ENCODE measurements around the gene MFAP2.
"Not testable (repeated sequence)": the region's sequence is repeated elsewhere in the genome, so short reads cannot be mapped to it uniquely, and the experiment has no call there.

The MFAP2 gene

GRCh38 chr1:16979475-16980327 lies 719 bp downstream of the MFAP2 start:
- no peak for DNase-seq (ENCODE audit: low spot score)

GRCh38 chr1:16978567-16979474 lies 1.6 kb downstream of the MFAP2 start:
- no peak for DNase-seq (ENCODE audit: low spot score)

GRCh38 chr1:16978139-16978538 lies 2.3 kb downstream of the MFAP2 start:
- no peak for DNase-seq (ENCODE audit: low spot score)

- DNase-seq (ENCODE audit: low spot score): no peak
Measured at GRCh38 chr1:16977377-16977776, 3.0 kb downstream of the MFAP2 start.

- no peak for DNase-seq (ENCODE audit: low spot score)
Measured at GRCh38 chr1:16976966-16977365, 3.5 kb downstream of the MFAP2 start.

- DNase-seq (ENCODE audit: low spot score): no peak
Measured at GRCh38 chr1:16975838-16976237, 4.6 kb downstream of the MFAP2 start.

- DNase-seq (ENCODE audit: low spot score): no peak
Measured at GRCh38 chr1:16975211-16975610, 5.2 kb downstream of the MFAP2 start.

- no peak for DNase-seq (ENCODE audit: low spot score)
Measured at GRCh38 chr1:16973215-16973614, 7.2 kb downstream of the MFAP2 start.

GRCh38 chr1:16972189-16972895 lies 8.1 kb downstream of the MFAP2 start:
- DNase-seq (ENCODE audit: low spot score): no peak

DNA sequence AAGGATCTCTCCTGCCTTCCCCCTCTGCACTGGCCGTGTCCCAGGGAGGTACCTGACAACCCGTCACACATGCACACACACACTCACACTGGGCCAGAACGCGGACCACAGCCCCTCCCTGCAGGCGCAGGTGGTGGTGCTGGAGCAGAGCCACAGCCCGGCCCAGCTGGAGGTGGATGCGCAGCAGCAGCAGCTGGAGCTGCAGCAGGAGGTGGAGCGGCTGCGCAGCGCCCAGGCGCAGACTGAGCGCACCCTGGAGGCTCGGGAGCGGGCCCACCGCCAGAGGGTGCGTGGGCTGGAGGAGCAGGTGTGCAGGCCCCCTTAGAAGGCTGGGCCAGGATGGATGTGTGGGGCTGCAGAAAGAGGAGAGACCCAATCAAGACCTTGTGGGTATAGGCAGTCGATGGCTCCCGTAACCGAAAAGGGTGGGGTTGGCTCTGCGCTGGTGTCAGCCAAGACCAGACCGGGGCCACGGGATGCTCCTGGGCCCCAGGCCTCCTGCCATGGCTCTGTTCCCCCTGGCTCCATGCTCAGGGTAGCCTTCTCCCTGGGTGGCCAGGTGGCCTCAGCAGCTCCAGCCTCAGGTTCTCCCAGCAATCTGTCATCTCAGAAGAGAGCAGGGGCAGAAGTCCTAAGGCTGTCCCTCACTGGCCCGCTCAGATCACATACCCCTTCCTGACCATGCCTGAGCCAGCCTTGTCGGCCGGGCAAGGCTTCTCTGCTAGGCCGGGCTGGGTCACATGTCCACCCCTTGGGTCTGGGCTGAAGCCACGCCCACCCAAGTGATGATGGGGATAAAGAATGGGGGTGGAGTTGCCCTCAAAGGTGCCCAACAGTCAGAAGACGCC lies 8.9 kb downstream of the MFAP2 start:
- peak; percentile 54 for DNase-seq (ENCODE audit: low spot score)

- DNase-seq (ENCODE audit: low spot score): no peak
Measured at GRCh38 chr1:16970132-16970910, 10.1 kb downstream of the MFAP2 start.

DNA sequence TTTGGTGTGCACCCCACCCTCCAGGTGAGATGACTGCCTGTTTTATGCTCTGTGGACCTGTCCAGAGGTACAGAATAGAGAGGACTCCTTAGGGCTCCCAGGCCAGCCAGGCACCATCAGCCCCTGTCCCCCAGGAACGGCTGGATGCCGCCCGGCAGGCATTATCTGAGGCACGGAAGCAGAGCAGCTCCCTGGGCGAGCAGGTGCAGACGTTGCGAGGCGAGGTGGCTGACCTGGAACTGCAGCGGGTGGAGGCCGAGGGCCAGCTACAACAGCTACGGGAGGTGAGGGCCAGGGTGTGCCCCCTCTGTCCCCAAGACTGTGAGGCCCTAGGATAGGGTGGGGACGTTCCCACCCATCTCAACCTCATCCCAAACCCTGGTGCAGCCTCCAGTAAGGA lies 10.8 kb downstream of the MFAP2 start:
- DNase-seq (ENCODE audit: low spot score): no peak

DNA sequence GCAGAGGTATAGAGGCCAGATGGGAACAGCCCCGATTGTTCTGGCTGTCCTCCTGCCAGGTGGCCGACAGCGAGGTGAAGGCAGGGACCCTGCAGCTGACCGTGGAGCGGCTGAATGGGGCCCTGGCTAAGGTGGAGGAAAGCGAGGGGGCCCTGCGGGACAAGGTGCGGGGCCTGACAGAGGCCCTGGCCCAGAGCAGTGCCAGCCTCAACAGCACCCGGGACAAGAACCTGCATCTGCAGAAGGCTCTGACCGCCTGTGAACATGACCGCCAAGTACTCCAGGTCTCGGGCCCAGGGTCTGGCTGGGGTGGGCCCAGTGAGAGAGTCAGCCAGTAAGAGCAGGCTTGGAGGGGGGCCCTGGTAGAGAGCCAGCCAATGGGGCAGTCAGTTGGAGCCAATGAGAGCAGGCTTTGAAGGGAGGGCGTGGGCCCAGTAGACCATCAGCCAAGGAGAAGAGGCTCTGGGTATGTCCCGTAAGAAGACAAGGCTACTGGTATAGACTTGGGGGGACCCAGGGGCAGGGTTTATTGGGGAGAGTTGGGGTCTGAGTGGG lies 11.3 kb downstream of the MFAP2 start:
- DNase-seq (ENCODE audit: low spot score): no peak

DNA sequence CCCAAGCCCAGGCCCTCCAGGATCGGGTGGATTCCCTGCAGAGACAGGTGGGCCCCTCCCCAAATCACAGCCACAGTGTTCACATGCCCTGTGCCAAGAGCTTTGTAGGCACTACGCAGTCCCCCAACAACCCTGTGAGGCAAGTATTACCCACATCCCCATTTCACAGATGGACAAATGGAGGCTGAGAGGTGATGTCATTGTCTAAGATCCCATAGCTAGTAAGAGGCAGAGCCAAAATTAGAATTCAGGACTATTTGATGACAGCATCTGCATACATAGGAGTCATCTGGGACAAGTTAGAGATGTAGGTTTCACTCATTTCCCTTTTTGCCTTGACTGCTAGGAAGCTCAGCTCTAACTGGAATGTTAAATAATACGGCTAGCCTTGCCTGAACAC lies 12.0 kb downstream of the MFAP2 start:
- DNase-seq (ENCODE audit: low spot score): no peak

DNA sequence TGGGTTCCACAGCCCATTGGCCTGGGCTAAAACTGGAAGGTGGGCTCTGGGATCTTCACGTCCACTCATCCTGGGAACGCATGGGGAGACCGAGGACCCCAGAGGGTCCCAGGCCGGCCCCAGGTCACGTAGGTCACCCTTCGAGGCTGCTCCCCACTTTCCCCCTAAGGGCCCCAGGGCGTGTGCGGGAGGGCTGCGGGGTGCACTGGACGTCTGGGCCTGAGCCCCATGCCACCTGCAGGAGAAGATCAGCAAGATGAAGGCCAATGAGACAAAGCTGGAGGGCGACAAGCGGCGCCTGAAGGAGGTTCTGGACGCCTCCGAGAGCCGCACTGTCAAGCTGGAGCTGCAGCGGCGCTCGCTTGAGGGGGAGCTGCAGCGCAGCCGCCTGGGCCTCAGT lies 12.5 kb downstream of the MFAP2 start:
- DNase-seq (ENCODE audit: low spot score): no peak

- no peak for DNase-seq (ENCODE audit: low spot score)
Measured at GRCh38 chr1:16967095-16967575, 13.3 kb downstream of the MFAP2 start.

GRCh38 chr1:16966282-16966681 lies 14.1 kb downstream of the MFAP2 start:
- DNase-seq (ENCODE audit: low spot score): no peak

DNA sequence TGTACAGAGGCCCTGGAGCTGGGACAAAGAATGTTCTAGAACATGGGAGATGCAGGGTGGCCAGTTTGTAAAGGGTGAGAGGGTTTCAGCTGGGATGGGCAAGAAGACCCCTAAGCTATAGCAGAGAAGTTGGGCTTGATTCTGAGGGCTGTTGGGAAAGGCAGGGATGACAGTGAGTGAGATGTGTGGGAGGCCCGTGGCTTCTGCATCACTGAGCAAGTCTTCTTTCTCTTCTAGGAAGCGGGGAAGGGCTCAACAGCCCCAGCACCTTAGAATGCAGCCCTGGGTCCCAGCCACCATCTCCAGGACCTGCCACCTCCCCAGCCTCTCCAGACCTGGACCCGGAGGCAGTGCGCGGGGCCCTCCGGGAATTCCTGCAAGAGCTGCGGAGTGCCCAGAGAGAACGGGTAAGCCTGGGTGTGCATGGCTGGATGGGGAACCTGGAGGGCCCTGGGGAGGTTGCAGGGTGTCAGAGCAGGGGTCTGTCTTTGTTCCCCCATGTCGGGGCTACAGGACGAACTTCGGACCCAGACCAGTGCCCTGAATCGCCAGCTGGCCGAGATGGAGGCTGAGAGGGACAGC lies 14.8 kb downstream of the MFAP2 start:
- no peak for DNase-seq (ENCODE audit: low spot score)

- not testable (repeated sequence) for DNase-seq (ENCODE audit: low spot score)
Measured at GRCh38 chr1:16964169-16964568, 16.3 kb downstream of the MFAP2 start.
